ENCODE results near the gene FAM240A. TPM values are rescaled to one million over a fixed set of nuclear protein-coding genes. Genes with fewer than 3 reads are reported as not detected.

The FAM240A gene
- total RNA-seq, 1 experiment from 2014 or later = not detected

DNA sequence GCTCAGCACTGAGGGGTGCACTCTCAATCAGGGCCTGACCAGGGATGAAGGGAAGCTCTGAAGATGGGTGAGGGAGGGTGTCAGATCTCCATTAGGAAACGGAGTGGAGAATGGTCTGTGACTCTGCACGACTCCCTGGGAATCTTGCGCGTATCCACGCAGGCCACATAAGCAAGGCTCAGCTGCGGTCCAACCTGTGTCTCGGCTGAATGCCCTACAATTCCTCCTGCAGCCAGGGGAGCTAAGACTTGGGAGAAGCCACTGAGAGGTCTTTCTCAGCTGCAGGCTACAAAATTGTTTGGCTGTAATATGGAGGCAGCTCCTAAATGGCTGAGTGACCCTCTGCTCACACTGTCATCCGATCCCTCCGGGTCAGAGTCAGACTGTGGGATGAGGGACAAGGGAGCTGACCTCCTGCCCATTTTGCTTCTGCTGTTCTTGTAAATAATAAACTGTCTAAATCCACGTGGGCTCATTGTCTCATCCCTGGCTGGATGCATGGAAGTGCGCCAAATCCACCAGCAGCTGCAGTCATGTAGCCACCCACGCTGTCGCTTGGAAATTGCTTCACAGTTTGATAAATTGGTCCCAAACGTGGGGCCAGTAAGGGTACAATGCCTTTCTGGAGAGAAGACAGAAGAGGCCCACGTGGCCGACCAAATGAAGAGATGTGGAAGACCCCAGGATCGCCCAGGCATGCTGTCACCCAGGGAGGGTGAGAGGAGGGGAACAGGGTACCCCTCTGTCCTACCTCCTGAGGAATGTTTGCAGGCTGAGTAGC is 50.6 kb downstream of the FAM240A start:
- peak; percentile 33 for DNase-seq (ENCODE audit: low spot score)

DNA sequence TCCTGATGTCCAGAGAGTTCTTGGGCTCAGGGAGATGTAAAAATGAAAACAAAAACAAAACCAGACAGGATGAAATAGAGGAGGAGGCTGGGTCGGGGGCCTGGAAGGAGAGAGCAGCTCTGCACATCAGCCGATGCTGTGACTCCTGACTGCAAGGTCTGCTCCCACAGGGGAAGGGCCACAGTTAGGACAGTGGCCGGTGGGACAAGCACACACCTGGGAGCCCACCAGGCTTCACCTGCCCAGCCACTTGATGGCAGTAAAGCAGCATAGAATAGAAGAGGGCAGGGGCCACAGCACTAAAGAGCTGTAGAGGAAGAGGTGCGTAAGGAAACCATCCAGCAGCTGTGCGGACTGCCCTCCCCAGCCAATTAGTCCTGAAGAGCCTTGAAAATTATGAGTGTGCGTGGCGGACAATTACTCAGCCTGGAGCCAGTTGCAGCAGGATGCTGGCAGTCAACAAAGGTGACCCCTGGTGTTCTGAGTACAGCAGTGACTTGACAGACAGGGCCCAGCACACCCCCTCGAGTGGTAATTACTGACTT is 51.3 kb downstream of the FAM240A start:
- DNase-seq (ENCODE audit: low spot score) = peak; percentile 33

GRCh38 chr3:46664188-46664970 is 52.1 kb downstream of the FAM240A start:
- DNase-seq (ENCODE audit: low spot score) = no peak

DNA sequence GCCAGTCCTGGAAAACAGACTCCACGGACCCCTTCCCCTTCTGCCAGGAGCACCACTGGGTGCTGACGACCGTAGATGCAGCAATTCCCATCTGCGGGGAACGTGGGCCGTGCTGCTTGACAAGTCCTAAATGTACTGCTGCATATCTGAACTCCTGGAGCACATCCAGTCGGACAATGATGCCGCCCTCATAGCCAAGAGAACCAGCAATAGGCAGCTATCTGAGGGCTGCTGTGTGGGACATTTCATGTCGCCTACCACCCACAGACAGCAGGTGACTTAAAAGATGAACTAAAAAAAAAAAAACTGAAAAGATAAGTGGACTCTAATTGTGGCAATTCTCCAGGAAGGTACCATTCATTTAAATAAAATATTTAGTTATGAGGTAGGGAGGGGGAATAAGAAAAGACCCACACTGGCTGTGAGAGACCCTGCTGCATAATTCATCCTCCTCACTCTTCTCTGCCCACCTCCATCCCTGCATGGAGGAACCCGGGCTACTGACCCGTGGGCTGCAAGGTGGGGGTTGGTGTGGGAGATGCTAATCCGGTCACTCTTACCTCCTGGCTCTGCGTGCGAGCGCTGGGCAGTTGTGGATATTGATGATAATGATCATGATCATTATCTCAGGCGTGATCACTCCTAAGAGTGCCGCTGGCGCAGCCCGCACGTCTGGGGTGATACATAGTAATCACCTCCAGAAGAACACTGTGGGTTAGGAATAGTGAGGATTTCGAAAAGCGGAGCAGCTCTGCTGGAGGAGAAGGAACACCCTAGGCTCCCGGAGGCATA is 52.8 kb downstream of the FAM240A start:
- no peak for DNase-seq (ENCODE audit: low spot score)

- no peak for DNase-seq (ENCODE audit: low spot score)
Observed at GRCh38 chr3:46665763-46666452, 53.6 kb downstream of the FAM240A start.

GRCh38 chr3:46666453-46666845 is 54.1 kb downstream of the FAM240A start:
- DNase-seq (ENCODE audit: low spot score) = no peak

DNA sequence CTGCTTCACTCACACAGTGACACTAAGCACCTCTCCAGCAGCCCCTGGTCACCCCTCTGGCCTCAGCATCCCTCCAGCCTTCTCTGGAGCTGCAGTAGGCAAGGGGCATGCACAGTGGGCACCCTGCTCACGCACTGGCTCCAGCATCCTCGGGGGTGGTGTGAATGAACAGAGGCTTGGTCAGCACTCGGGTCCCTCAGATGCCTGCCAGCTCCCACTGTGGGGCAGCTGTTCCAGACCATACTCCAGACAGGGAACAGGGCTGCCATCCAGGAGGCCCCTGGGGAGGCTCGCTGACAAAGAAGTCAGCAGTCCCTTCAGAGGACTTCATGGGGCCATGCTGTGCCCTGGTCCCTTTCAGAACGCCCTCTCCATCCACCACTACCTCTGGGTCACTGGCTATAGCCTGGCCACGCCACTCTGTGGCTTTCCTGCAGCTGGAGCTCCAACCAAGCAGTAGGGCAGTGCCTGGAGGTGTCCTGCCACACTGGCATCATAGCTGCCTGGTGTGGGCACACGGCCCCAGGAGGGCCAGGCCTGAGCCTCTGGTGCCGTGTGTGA is 54.8 kb downstream of the FAM240A start:
- DNase-seq (ENCODE audit: low spot score) = no peak

GRCh38 chr3:46667657-46668056 is 55.3 kb downstream of the FAM240A start:
- DNase-seq (ENCODE audit: low spot score) = no peak

- no peak for DNase-seq (ENCODE audit: low spot score)
Observed at GRCh38 chr3:46668116-46668515, 55.8 kb downstream of the FAM240A start.

DNA sequence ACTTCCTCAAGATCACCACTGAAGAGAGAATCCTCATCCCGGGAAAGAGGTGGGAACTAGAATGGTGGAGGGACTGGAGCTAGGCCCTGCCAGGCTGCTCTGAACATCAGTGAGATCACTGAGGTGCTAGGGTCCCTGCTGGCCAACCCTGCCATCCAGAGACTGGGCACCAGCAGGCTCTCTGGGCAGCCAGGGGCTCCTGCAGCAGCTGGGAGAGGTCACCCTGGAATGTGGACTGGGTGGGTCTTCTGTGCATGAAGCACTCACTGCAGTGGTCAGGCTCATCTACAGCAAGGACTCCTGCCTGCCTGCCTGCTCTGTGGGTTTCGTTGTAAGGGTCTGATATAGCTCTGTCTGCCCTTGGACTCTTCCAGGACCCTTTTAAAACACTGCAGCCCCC is 56.3 kb downstream of the FAM240A start:
- DNase-seq (ENCODE audit: low spot score) = no peak

GRCh38 chr3:46669191-46669999 is 57.1 kb downstream of the FAM240A start:
- DNase-seq (ENCODE audit: low spot score) = no peak

DNA sequence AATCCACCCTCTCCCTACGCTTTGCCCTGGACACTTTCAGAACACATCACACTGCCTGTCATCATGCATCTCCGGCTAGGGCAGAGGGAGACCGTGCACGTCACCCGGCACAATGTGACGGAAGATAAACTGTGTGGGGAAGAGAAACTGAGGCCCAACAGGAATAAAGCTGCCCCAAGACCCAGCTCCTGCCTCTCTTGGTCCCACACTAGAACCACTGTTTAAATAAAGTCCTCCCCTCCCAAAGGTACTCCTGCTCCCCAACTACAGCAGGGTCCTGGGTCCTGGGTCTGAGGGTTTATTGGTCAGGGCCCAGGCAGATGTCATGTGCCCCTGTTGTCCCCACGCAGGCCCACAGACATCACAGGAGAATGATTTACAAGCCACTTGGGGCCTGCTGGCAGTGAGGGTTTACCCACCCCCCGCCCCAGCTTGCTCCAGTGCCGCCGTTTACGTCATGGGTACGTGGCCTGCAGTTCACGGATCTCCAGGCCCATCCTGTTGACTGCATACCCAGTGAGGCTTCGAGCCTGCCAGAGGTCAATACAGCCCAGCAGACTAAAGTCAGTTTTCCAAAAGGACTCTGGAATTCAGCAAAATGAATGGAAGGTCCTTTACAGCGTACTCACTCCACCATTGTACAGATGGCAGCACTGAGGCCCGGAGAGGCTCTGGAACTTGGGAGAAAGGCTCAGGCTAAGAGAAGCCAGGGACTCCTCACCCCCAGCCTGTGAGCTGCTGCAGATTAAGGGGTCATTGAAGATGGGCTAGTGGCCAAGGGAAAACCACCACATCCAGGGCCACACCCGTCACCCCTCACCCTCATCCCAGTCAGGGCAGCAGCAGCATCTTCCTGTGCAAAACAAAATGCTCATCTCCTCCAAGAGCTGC is 57.9 kb downstream of the FAM240A start:
- DNase-seq (ENCODE audit: low spot score) = no peak

GRCh38 chr3:46670891-46671427 is 58.6 kb downstream of the FAM240A start:
- no peak for DNase-seq (ENCODE audit: low spot score)

DNA sequence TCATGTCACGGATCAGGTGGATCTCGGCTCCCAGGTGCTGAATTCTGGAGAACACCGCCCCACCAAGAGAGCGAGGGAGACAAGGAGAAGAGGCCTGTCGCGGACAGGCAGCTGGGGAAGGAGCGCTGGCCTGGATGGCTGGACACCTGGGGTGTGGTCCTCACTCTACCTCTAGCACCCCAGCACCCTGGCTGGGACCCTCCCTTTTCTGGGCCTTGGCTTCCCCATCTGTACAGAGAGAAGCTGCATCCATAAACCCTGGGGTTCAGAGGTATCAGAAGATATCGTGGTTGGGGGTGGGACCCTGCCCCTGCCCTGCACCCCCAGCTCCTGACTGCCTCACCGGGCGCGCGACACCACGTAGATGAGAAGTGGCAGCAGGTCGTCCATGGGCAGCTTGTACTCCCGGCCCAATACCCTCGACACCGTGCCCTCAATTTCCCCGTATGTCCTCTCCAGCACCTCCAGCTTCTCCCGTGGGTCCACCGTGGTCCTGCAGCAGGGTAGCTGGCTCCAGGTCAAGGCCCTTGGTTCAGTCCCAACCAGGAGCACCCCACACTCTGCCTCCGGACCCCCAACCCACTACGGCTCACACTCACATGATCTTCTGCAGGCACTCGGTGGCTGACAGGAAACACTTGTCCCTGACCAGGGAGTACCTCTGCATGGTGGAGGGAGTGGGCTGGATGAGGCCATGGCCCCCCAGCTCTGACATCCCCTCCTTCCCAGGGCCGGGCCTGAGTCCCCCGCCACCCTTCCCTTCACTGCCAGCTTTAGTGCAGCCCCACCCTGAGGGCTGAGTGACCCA is 59.4 kb downstream of the FAM240A start:
- DNase-seq (ENCODE audit: low spot score) = no peak

DNA sequence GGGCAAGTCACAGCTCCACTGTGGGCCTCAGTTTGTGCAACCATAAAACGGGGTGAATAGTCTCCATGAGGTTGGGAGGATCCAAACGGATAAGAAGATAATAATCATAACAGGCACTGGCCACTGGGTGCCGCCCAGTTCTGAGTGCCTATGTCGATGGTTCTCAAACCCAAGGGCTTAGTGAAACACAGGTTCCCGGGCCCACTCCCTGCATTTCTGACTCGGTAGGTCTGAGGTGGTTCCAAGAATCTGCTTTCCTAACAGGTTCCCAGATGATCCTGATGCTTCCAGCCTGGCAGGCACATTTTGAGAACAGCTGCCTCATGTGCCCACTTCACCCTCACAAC is 60.0 kb downstream of the FAM240A start:
- DNase-seq (ENCODE audit: low spot score) = no peak

DNA sequence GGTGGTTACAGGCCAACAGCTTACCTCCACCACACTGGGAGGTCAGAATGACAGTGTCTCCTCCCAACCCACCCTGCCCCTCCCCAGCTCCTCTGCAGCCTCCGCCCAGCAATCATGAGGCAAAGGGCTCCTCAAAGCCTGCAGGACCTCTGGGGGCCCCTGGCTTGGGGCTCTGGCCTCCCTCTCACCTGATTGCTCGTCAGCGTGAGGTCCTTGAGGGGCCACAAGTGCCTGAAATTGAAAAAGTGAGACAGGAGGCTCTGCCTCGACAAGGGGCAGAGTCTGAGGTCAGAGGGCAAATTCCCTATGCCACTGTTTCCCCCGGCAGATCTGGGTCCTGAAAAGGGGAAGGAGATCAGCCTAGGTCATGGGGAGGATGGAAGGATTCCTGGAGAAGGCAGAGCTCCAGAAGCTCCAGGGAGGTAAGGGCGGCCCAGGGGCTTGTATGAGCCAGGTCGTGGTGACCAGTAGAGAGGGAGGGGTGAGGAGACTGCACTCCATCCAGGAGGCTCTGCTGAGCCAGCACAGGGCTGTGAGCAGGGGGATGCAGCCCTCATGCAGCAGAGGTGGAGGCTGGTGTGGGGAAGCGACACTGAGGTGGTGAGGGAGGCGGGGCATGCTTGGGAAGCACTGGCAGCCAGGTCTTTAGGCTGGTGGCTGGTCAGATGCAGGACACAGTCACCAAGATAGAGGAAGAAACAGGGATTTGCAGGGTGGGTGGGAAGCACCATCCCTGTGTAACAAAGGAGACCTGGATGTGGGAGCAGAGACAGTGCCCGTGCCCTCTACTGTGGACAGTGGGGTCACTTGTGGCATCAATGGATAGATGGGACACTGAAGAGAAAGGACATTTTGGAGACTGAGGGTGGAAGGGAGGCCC is 61.1 kb downstream of the FAM240A start:
- DNase-seq (ENCODE audit: low spot score) = no peak

Data from H4 (cell line).